ENCODE data around the gene ERF.

The ERF gene

GRCh38 chr19:42232435-42232834 is 22.5 kb downstream of the ERF start:
- Histone ChIP-seq H3K4ac (ENCODE audit: low read length) (no peak overlapping the region), H3K36me3 (replicated peaks in 1 of 2; ENCODE audit: control insufficient read depth in 2 of 2, insufficient read depth in 2 of 2, low read length in 2 of 2) (peaks cover 58 to 94% of the 10 kb centered on the region in 2 donors), H2BK5ac (ENCODE audit: low read length) (no peak overlapping the region), H3K18ac (ENCODE audit: low read length) (no peak overlapping the region), H3K23ac (ENCODE audit: low read depth, low read length, poor library complexity) (no peak overlapping the region), H3K79me1 (ENCODE audit: low read depth, low read length) (peaks cover 1% of the 10 kb centered on the region), H3K4me3 (ENCODE audit: low read length in 2 of 2) (no peak overlapping the region), H3K4me2 (ENCODE audit: insufficient read depth, low read length, poor library complexity, severe bottlenecking) (no peak overlapping the region), H3K4me1 (ENCODE audit: control insufficient read depth in 2 of 2, insufficient read depth in 1 of 2, low read depth in 1 of 2, low read length in 2 of 2) (peaks cover 0 to 3% of the 10 kb centered on the region in 2 donors), H3K9ac (ENCODE audit: low read depth, low read length, poor library complexity) (no peak overlapping the region), H3K9me3 (replicated peaks in 1 of 2; ENCODE audit: control insufficient read depth in 2 of 2, insufficient read depth in 1 of 2, low read depth in 1 of 2, low read length in 2 of 2) (no peaks in the 10 kb centered on the region), H4K8ac (ENCODE audit: low read depth, low read length) (no peak overlapping the region), H3K14ac (ENCODE audit: low read length) (no peak overlapping the region), H3K27ac (replicated peaks; ENCODE audit: low read length) (no peak overlapping the region), H2BK120ac (ENCODE audit: low read depth, low read length) (no peak overlapping the region), H2AFZ (ENCODE audit: low read length) (no peak overlapping the region), H3K27me3 (ENCODE audit: control insufficient read depth in 3 of 3, insufficient read depth in 3 of 3, low read depth in 1 of 3, low read length in 3 of 3) (no peaks in the 10 kb centered on the region), H4K91ac (ENCODE audit: low read depth, low read length, poor library complexity) (no peak overlapping the region), H2BK12ac (ENCODE audit: low read length) (no peak overlapping the region), H2BK15ac (ENCODE audit: low read length) (no peak overlapping the region), H2AK5ac (ENCODE audit: low read depth, low read length) (no peak overlapping the region)
- no peak for DNase-seq (ENCODE audit: low spot score)
- WGBS, 2 donors (ENCODE audit: extremely low coverage in 2 of 2, insufficient read length in 2 of 2, insufficient replicate concordance in 1 of 2): no CpG with 5 or more reads among the region's 10 CpGs

- Histone ChIP-seq H3K14ac (ENCODE audit: low read length) (no peak overlapping the region), H2BK15ac (ENCODE audit: low read length) (no peak overlapping the region), H2AK5ac (ENCODE audit: low read depth, low read length) (no peak overlapping the region), H3K4me1 (ENCODE audit: control insufficient read depth in 2 of 2, insufficient read depth in 1 of 2, low read depth in 1 of 2, low read length in 2 of 2) (peaks cover 0 to 3% of the 10 kb centered on the region in 2 donors), H3K27me3 (ENCODE audit: control insufficient read depth in 3 of 3, insufficient read depth in 3 of 3, low read depth in 1 of 3, low read length in 3 of 3) (no peaks in the 10 kb centered on the region), H2AFZ (ENCODE audit: low read length) (no peak overlapping the region), H3K36me3 (replicated peaks in 1 of 2; ENCODE audit: control insufficient read depth in 2 of 2, insufficient read depth in 2 of 2, low read length in 2 of 2) (peaks cover 63 to 97% of the 10 kb centered on the region in 2 donors), H3K4ac (ENCODE audit: low read length) (no peak overlapping the region), H2BK12ac (ENCODE audit: low read length) (no peak overlapping the region), H3K4me2 (ENCODE audit: insufficient read depth, low read length, poor library complexity, severe bottlenecking) (no peak overlapping the region), H4K8ac (ENCODE audit: low read depth, low read length) (no peak overlapping the region), H2BK120ac (ENCODE audit: low read depth, low read length) (no peak overlapping the region), H3K18ac (ENCODE audit: low read length) (no peak overlapping the region), H3K9ac (ENCODE audit: low read depth, low read length, poor library complexity) (no peak overlapping the region), H4K91ac (ENCODE audit: low read depth, low read length, poor library complexity) (no peak overlapping the region), H3K27ac (replicated peaks; ENCODE audit: low read length) (no peak overlapping the region), H3K9me3 (replicated peaks in 1 of 2; ENCODE audit: control insufficient read depth in 2 of 2, insufficient read depth in 1 of 2, low read depth in 1 of 2, low read length in 2 of 2) (peaks cover 0 to 3% of the 10 kb centered on the region in 2 donors), H3K23ac (ENCODE audit: low read depth, low read length, poor library complexity) (no peak overlapping the region), H2BK5ac (ENCODE audit: low read length) (peak overlapping the region; percentile 53), H3K4me3 (ENCODE audit: low read length in 2 of 2) (no peak overlapping the region), H3K79me1 (ENCODE audit: low read depth, low read length) (peaks cover 3% of the 10 kb centered on the region)
- no peak for DNase-seq (ENCODE audit: low spot score)
- no CpG with 5 or more reads among the region's 4 CpGs for WGBS, 2 donors (ENCODE audit: extremely low coverage in 2 of 2, insufficient read length in 2 of 2, insufficient replicate concordance in 1 of 2)
Measured at GRCh38 chr19:42230571-42230970, 24.4 kb downstream of the ERF start.

- Histone ChIP-seq H2BK120ac (ENCODE audit: low read depth, low read length) (no peak overlapping the region), H3K27me3 (ENCODE audit: control insufficient read depth in 3 of 3, insufficient read depth in 3 of 3, low read depth in 1 of 3, low read length in 3 of 3) (no peaks in the 10 kb centered on the region), H2AK5ac (ENCODE audit: low read depth, low read length) (no peak overlapping the region), H3K9me3 (replicated peaks in 1 of 2; ENCODE audit: control insufficient read depth in 2 of 2, insufficient read depth in 1 of 2, low read depth in 1 of 2, low read length in 2 of 2) (peaks cover 0 to 3% of the 10 kb centered on the region in 2 donors), H3K27ac (replicated peaks; ENCODE audit: low read length) (no peak overlapping the region), H2BK12ac (ENCODE audit: low read length) (no peak overlapping the region), H2BK15ac (ENCODE audit: low read length) (no peak overlapping the region), H4K91ac (ENCODE audit: low read depth, low read length, poor library complexity) (no peak overlapping the region), H3K9ac (ENCODE audit: low read depth, low read length, poor library complexity) (no peak overlapping the region), H3K36me3 (replicated peaks in 1 of 2; ENCODE audit: control insufficient read depth in 2 of 2, insufficient read depth in 2 of 2, low read length in 2 of 2) (peaks cover 64 to 97% of the 10 kb centered on the region in 2 donors), H4K8ac (ENCODE audit: low read depth, low read length) (no peak overlapping the region), H3K4me1 (ENCODE audit: control insufficient read depth in 2 of 2, insufficient read depth in 1 of 2, low read depth in 1 of 2, low read length in 2 of 2) (peaks cover 0 to 3% of the 10 kb centered on the region in 2 donors), H3K79me1 (ENCODE audit: low read depth, low read length) (peaks cover 3% of the 10 kb centered on the region), H3K14ac (ENCODE audit: low read length) (no peak overlapping the region), H3K4me3 (ENCODE audit: low read length in 2 of 2) (no peak overlapping the region), H3K4ac (ENCODE audit: low read length) (no peak overlapping the region), H3K4me2 (ENCODE audit: insufficient read depth, low read length, poor library complexity, severe bottlenecking) (no peak overlapping the region), H2AFZ (ENCODE audit: low read length) (no peak overlapping the region), H3K18ac (ENCODE audit: low read length) (no peak overlapping the region), H3K23ac (ENCODE audit: low read depth, low read length, poor library complexity) (peak overlapping the region; percentile 73), H2BK5ac (ENCODE audit: low read length) (no peak overlapping the region)
- DNase-seq (ENCODE audit: low spot score): no peak
- no CpG with 5 or more reads among the region's 8 CpGs for WGBS, 2 donors (ENCODE audit: extremely low coverage in 2 of 2, insufficient read length in 2 of 2, insufficient replicate concordance in 1 of 2)
Measured at GRCh38 chr19:42229855-42230351, 25.0 kb downstream of the ERF start.

- Histone ChIP-seq H3K18ac (ENCODE audit: low read length) (no peak overlapping the region), H3K4me2 (ENCODE audit: insufficient read depth, low read length, poor library complexity, severe bottlenecking) (no peak overlapping the region), H2BK5ac (ENCODE audit: low read length) (no peak overlapping the region), H3K4me3 (ENCODE audit: low read length in 2 of 2) (no peak overlapping the region), H3K9me3 (replicated peaks in 1 of 2; ENCODE audit: control insufficient read depth in 2 of 2, insufficient read depth in 1 of 2, low read depth in 1 of 2, low read length in 2 of 2) (peaks cover 0 to 3% of the 10 kb centered on the region in 2 donors), H3K14ac (ENCODE audit: low read length) (no peak overlapping the region), H2AK5ac (ENCODE audit: low read depth, low read length) (no peak overlapping the region), H2BK120ac (ENCODE audit: low read depth, low read length) (no peak overlapping the region), H3K4me1 (ENCODE audit: control insufficient read depth in 2 of 2, insufficient read depth in 1 of 2, low read depth in 1 of 2, low read length in 2 of 2) (peaks cover 0 to 3% of the 10 kb centered on the region in 2 donors), H2BK15ac (ENCODE audit: low read length) (no peak overlapping the region), H3K9ac (ENCODE audit: low read depth, low read length, poor library complexity) (no peak overlapping the region), H4K91ac (ENCODE audit: low read depth, low read length, poor library complexity) (no peak overlapping the region), H3K79me1 (ENCODE audit: low read depth, low read length) (peaks cover 3% of the 10 kb centered on the region), H2BK12ac (ENCODE audit: low read length) (no peak overlapping the region), H3K23ac (ENCODE audit: low read depth, low read length, poor library complexity) (no peak overlapping the region), H4K8ac (ENCODE audit: low read depth, low read length) (no peak overlapping the region), H3K27ac (replicated peaks; ENCODE audit: low read length) (no peak overlapping the region), H3K36me3 (replicated peaks in 1 of 2; ENCODE audit: control insufficient read depth in 2 of 2, insufficient read depth in 2 of 2, low read length in 2 of 2) (peaks cover 66 to 97% of the 10 kb centered on the region in 2 donors), H3K27me3 (ENCODE audit: control insufficient read depth in 3 of 3, insufficient read depth in 3 of 3, low read depth in 1 of 3, low read length in 3 of 3) (no peaks in the 10 kb centered on the region), H2AFZ (ENCODE audit: low read length) (no peak overlapping the region), H3K4ac (ENCODE audit: low read length) (no peak overlapping the region)
- WGBS, 2 donors (ENCODE audit: extremely low coverage in 2 of 2, insufficient read length in 2 of 2, insufficient replicate concordance in 1 of 2): no CpG with 5 or more reads among the region's 4 CpGs
- DNase-seq (ENCODE audit: low spot score): no peak
Measured at GRCh38 chr19:42229301-42229854, 25.6 kb downstream of the ERF start.

All from neuronal stem cell (in vitro differentiated cells).